Activated T-cell treated with anti-CD3 and anti-CD28 coated beads, Interleukin-2, amount 50 U/mL, for 24 hours (primary cell): Measurements from ENCODE around the gene ATP10B.

Experiments
- DNase-seq: peaks from one replicate; pipeline ENCODE4 v3.0.0-alpha.2; 2020
- H3K27ac Mint-ChIP-seq: 2 replicates; pipeline ENCODE4 v1.8.0; 2020; ENCODE audit warnings: mild to moderate bottlenecking, mixed read lengths
- H3K27me3 Mint-ChIP-seq: 2 replicates; pipeline ENCODE4 v1.8.0; 2020; ENCODE audit warnings: mixed read lengths
- H3K36me3 Mint-ChIP-seq: 2 replicates; pipeline ENCODE4 v1.8.0; 2020; ENCODE audit warnings: low read depth, mixed read lengths
- H3K4me1 Mint-ChIP-seq: 2 replicates; pipeline ENCODE4 v1.8.0; 2020; ENCODE audit warnings: low read depth, mixed read lengths
- H3K4me3 Mint-ChIP-seq: 2 replicates; pipeline ENCODE4 v1.8.0; 2020; ENCODE audit warnings: mild to moderate bottlenecking, moderate library complexity, mixed read lengths
- H3K9me3 Mint-ChIP-seq: 2 replicates; pipeline ENCODE4 v1.8.0; 2020; ENCODE audit warnings: mixed read lengths

ATP10B gene

DNA sequence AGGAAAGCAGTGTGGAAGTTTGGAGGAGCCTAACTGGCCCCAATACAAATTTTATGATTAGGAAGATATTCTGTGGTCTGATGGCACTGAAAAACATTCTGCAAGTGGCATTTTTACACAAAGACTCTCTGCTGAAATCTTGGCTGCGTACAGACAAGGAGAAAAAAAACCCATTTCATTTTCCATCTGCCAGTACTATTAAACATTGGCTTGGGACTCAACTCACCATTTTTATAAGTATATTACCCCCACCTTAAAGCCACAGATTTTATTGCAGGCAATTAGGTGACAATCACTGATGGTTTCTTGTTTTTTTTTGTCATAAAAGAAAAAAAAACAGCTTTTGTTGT is 223.4 kb downstream of the ATP10B start:
- DNase-seq, result no peak
- Mint-ChIP-seq H3K4me1 (no peaks in the 10 kb centered on the region), H3K9me3 (no peaks in the 10 kb centered on the region), H3K36me3 (no peaks in the 10 kb centered on the region), H3K4me3 (no peak overlapping the region), H3K27me3 (peaks cover 16% of the 10 kb centered on the region), H3K27ac (no peak overlapping the region)

DNA sequence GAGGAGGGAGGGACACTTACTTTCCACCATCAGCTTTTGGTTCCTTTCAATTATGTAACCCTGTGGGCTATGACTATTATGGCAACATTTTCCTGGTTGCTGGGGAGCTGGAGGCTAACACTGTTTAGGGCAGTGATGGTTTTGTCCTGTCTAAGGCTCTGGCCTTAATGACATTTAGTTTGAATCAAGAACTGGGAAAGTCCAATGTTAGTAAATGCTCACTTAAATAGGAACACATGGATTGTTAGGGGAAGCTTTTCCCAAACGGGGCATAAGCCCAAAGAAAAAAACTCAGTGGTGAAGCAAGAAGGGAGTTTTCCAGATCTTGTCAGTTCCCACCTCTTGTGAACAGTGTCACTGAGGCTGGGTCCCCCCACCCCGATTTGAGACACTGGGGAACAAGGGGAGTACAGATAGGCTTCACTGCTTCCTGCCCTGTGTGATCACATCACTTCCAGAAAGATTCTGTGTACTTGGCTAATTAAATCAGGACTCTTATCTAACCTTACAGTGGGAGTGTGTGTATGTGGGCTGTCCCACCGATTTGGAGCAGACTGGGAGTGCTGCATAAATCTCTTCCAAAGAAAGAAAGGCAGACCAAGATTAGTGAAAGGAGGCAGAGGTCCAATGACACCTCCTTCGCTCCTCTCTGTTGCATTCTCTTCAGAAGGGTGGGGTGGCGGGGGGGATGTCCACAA is 223.9 kb downstream of the ATP10B start:
- DNase-seq, result no peak
- H3K36me3 Mint-ChIP-seq, result no peaks in the 10 kb centered on the region
- no peaks in the 10 kb centered on the region for H3K9me3 Mint-ChIP-seq
- H3K4me1 Mint-ChIP-seq, result no peaks in the 10 kb centered on the region
- peaks cover 17% of the 10 kb centered on the region for H3K27me3 Mint-ChIP-seq
- no peak overlapping the region for H3K4me3 Mint-ChIP-seq
- no peak overlapping the region for H3K27ac Mint-ChIP-seq

DNA sequence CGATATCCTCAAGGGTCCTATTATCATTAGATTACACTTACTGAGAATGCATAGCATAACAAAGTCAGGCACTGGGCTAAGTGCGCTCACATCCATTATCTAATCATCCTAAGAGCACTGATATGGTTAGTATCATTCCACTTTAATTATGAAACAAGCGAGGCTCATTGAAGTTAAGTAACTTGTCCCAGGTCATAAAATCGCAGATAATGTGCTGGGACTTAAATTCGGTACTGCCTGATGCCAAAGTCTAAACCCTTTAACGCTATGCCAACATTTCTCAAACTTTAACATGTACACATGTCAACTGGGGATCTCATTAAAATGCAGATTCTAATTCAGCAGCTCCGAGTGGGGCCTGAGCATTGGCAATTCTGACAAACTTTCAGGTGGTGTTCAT is 225.7 kb downstream of the ATP10B start:
- Mint-ChIP-seq H3K27ac (no peak overlapping the region), H3K4me3 (no peak overlapping the region), H3K27me3 (peaks cover 23% of the 10 kb centered on the region), H3K9me3 (no peaks in the 10 kb centered on the region), H3K4me1 (peaks cover 2% of the 10 kb centered on the region), H3K36me3 (no peaks in the 10 kb centered on the region)
- DNase-seq, result no peak

DNA sequence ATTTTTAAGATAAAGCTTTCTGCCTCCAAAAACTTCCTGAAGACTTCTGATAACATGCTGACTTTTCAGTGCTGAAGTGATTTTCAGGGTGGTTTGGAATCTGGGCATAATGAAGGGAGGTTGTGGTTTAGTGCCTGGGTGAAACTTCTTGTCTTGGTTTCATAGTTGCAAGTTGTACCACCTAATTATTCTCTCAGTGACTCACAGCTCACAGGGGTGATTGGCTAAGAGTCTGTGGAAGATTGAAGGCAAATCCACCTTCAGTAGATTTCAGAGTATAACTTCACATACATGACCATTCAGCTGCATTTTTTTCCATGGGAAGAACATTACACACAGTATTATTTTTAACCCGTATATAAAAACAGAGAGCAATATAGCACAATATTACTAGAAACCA is 230.5 kb downstream of the ATP10B start:
- DNase-seq, result no peak
- H3K27me3 Mint-ChIP-seq, result peaks cover 21% of the 10 kb centered on the region
- H3K9me3 Mint-ChIP-seq, result no peaks in the 10 kb centered on the region
- no peak overlapping the region for H3K27ac Mint-ChIP-seq
- H3K4me1 Mint-ChIP-seq, result peaks cover 2% of the 10 kb centered on the region
- H3K4me3 Mint-ChIP-seq, result no peak overlapping the region
- no peaks in the 10 kb centered on the region for H3K36me3 Mint-ChIP-seq

DNA sequence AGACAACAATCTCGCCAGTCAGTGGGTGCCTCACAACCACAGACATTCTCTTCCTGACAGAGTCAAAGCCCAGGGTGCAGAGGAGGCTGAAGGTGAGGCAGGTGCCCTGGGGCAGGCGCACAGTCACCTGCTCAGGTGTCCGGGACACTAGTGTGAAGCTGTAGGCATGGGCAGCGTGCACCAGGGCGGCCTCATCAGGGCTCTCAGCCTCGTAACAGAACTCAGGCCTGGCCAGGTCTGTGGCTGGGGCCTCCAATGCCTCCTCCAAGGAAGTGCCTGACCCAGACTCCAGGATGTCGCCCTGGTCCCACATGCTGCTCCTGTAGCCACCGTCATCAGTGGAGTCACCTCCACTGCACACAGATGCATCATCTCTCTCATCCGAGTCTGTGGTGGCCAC is 231.6 kb downstream of the ATP10B start:
- peaks cover 21% of the 10 kb centered on the region for H3K27me3 Mint-ChIP-seq
- H3K9me3 Mint-ChIP-seq, result no peaks in the 10 kb centered on the region
- no peak overlapping the region for H3K27ac Mint-ChIP-seq
- no peak for DNase-seq
- no peak overlapping the region for H3K4me3 Mint-ChIP-seq
- H3K4me1 Mint-ChIP-seq, result peaks cover 2% of the 10 kb centered on the region
- no peaks in the 10 kb centered on the region for H3K36me3 Mint-ChIP-seq

DNA sequence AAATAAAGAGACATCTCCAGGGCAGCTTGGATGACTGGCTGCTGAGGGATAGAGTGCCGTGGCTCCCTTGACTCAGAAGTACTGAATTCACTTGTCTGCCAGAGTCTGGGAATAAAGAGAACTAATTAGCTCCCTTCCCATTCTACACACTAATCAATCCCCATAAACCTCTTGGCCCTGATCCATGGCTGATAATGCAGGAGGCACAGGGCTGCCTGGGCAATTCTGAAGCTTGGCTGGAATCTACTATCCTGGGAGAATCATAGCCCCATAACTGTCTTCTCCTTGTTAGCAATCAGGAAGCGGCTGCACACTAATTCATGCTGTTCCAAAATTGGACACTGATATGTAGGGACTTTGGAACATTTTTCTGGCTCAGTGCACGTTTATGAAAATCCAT is 232.6 kb downstream of the ATP10B start:
- DNase-seq, result no peak
- Mint-ChIP-seq H3K9me3 (no peaks in the 10 kb centered on the region), H3K27ac (no peak overlapping the region), H3K27me3 (peaks cover 18% of the 10 kb centered on the region), H3K4me3 (no peak overlapping the region), H3K4me1 (peaks cover 2% of the 10 kb centered on the region), H3K36me3 (no peaks in the 10 kb centered on the region)

DNA sequence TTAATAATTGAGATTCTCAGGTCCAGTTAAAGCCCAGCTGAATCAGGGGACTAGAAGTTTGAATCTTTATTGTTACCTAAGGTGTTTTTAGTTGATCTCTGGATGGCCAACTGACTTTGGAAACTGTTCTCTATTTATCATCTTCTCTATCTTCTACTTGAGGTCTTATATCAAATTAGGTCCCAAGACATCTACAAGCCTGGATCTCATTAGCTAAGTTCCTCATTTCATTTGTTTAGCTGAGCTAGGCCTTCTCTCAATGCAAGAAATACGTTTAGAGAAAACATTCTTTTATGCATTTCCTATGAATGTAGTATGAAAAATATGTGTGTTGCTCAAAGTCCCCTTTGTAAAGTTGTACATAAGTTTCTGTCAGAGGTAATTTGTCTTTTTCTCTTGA is 233.7 kb downstream of the ATP10B start:
- Mint-ChIP-seq H3K36me3 (no peaks in the 10 kb centered on the region), H3K4me3 (no peak overlapping the region), H3K4me1 (peaks cover 2% of the 10 kb centered on the region), H3K9me3 (no peaks in the 10 kb centered on the region), H3K27me3 (peaks cover 14% of the 10 kb centered on the region), H3K27ac (no peak overlapping the region)
- no peak for DNase-seq

DNA sequence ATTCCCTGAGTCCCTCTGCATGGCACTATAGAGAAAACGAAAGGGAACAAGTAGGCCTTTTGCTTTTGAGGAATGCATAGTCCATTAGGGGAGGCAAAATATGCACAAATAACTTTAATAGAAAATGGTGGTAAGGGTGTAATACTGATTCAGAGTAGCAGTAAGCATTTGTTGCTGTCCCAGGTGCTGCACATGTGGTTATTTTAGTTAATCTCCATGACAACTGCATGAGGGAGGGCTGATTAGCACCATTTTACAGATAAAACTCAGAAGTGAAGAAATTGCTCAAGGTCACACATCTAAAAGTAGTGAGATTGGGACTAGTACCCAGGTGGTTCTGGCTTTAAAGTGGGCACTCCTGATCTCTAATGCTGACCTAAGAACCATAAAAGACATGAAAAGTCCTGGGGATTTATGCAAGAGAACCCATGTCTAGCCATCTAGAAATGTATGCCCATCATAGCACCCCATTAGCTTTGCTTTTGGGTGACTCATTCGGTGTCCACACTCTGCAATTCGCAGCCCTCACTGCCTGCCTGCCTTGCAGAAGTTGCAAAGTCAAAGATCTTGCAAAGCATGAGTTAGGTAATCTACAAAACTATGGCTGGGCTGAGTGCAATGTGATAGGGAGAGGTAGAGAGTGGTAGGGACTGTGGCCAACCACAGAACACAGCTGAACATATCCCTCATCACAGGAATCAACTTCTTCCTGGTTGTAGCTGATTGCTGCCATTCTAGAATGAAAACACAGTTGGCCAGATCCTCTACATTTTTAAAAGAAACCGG is 235.1 kb downstream of the ATP10B start:
- Mint-ChIP-seq H3K4me3 (no peak overlapping the region), H3K36me3 (no peaks in the 10 kb centered on the region), H3K4me1 (peaks cover 2% of the 10 kb centered on the region), H3K27me3 (peaks cover 8% of the 10 kb centered on the region), H3K9me3 (no peaks in the 10 kb centered on the region), H3K27ac (no peak overlapping the region)
- DNase-seq, result no peak

DNA sequence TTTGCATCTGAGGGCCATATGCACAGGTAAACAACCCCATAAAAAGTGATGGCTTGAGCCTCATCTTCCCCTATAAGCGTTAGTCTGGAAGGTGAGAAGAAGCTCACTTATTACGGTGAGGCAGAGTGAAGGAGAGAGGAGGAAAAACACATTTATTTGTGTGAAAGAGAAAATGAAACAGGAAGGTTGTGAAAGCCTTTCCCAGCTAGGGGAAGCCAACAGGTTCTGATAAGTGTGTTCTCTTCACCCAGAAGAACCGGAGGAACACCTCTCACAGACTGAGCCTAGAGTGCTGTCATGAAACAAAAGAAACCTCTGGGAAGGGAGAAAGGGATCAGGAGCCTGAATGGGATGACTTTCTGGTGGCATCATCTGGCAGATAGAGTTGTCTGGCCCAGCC is 237.9 kb downstream of the ATP10B start:
- DNase-seq, result no peak
- Mint-ChIP-seq H3K4me1 (no peaks in the 10 kb centered on the region), H3K9me3 (no peaks in the 10 kb centered on the region), H3K4me3 (no peak overlapping the region), H3K27me3 (no peaks in the 10 kb centered on the region), H3K36me3 (no peaks in the 10 kb centered on the region), H3K27ac (no peak overlapping the region)

DNA sequence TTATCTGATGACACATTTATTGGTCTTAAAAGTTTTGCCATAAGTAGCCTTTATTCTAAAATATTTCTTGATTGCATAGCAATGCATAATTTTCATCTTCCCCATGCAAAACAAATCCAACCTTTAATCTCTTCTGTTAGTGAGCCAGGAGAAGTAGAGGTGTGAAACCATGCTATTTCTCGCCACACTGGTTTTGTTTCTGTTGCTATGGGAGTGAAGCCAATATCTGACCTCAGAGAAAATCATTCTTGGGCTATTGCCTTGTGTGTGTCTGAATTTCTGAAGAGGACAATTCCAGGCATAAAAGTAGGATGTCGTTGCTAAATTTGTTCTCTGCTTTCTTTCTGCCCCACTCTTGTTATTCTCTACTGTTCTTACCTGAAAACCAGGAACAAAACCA is 246.7 kb downstream of the ATP10B start:
- DNase-seq, result no peak
- Mint-ChIP-seq H3K4me3 (no peak overlapping the region), H3K36me3 (no peaks in the 10 kb centered on the region), H3K9me3 (no peaks in the 10 kb centered on the region), H3K27me3 (peaks cover 3% of the 10 kb centered on the region), H3K4me1 (peaks cover 4% of the 10 kb centered on the region), H3K27ac (no peak overlapping the region)

DNA sequence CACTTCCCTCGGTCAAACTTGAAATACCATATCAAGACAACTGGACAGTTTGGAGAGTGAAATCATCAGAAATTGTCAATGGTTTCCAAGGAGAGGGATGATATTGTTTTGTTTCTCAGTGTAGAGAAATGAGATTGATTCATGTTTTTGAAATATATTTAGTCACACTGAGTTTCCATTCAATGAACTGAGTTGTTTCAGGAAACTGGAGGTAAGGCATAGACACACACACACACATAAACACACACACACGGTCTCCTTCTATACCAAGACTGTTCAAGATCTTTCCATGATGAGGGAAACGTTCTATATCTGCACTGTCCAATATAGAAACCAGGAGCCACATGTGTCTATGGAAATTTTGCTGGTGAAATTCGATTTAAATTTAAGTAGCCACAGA is 247.5 kb downstream of the ATP10B start:
- H3K4me3 Mint-ChIP-seq, result no peak overlapping the region
- DNase-seq, result no peak
- H3K4me1 Mint-ChIP-seq, result peaks cover 4% of the 10 kb centered on the region
- no peaks in the 10 kb centered on the region for H3K36me3 Mint-ChIP-seq
- no peak overlapping the region for H3K27ac Mint-ChIP-seq
- H3K9me3 Mint-ChIP-seq, result no peaks in the 10 kb centered on the region
- H3K27me3 Mint-ChIP-seq, result peaks cover 3% of the 10 kb centered on the region

DNA sequence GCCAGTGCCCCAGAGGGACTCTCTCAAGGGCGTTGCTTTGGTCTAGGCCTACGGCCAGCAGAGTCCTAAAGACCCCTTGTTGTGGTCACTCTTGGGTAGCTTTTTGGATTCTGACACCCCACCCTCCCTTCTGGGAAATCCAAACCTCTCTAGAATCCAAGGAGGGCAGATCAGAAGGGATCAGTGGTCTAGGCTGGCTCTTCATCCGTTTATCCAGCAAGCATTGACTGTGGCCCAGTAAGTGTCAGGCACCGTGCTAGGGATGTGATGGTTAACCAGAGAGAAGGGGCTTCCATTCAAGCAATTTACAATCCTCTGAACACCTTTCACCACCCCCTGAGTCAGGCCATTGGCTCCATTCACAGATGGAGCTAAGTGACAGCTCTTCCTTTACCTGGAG is 249.3 kb downstream of the ATP10B start:
- H3K27ac Mint-ChIP-seq, result no peak overlapping the region
- H3K9me3 Mint-ChIP-seq, result no peaks in the 10 kb centered on the region
- H3K36me3 Mint-ChIP-seq, result no peaks in the 10 kb centered on the region
- no peaks in the 10 kb centered on the region for H3K27me3 Mint-ChIP-seq
- no peak for DNase-seq
- no peak overlapping the region for H3K4me3 Mint-ChIP-seq
- H3K4me1 Mint-ChIP-seq, result peaks cover 4% of the 10 kb centered on the region

DNA sequence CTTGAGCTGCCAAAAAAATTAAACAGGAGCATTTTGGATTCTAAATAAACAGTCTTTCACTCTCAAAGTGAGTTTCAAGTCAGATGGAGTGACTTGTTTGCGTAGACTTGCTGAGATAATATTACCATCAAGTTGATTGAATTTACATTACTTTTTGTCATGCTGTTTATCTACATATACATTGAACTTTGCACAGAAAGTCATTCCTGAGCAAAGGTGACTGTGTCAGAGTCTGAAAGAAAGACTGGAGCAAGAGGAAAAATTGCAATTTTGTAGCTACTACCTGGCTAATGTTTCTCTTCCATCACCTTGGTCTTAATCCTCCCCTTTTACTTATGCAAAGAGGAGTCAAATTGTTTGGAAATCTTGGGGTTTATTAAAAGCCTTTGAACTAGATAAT is 251.0 kb downstream of the ATP10B start:
- H3K27me3 Mint-ChIP-seq, result no peaks in the 10 kb centered on the region
- no peaks in the 10 kb centered on the region for H3K36me3 Mint-ChIP-seq

DNA sequence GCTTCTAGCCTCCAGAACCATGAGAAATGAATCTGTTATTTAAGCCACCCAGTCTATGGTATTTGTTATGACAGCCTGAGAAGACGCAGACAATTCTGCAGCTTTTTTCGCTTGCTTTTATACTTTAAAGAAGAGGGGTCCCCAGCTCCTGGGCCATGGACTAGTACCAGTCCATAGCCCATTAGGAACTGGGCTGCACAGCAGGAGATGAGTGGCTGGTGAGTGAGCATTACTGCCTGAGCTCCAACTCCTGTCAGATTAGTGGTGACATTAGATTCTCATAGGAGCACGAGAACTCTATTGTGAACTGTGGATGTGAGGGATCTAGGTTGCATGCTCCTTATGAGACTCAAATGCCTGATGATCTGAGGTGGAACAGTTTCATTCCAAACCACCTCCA is 278.7 kb downstream of the ATP10B start:
- H3K27ac Mint-ChIP-seq, result no peak overlapping the region
- H3K9me3 Mint-ChIP-seq, result no peaks in the 10 kb centered on the region
- no peak overlapping the region for H3K4me3 Mint-ChIP-seq
- H3K27me3 Mint-ChIP-seq, result peaks cover 5% of the 10 kb centered on the region
- no peaks in the 10 kb centered on the region for H3K36me3 Mint-ChIP-seq
- H3K4me1 Mint-ChIP-seq, result no peaks in the 10 kb centered on the region
- no peak for DNase-seq

More for the DNA sequence above, 251.0 kb downstream of the ATP10B start:
- no peak for DNase-seq
- Mint-ChIP-seq H3K27ac (no peak overlapping the region), H3K4me3 (no peak overlapping the region), H3K9me3 (no peaks in the 10 kb centered on the region), H3K4me1 (peaks cover 4% of the 10 kb centered on the region)

DNA sequence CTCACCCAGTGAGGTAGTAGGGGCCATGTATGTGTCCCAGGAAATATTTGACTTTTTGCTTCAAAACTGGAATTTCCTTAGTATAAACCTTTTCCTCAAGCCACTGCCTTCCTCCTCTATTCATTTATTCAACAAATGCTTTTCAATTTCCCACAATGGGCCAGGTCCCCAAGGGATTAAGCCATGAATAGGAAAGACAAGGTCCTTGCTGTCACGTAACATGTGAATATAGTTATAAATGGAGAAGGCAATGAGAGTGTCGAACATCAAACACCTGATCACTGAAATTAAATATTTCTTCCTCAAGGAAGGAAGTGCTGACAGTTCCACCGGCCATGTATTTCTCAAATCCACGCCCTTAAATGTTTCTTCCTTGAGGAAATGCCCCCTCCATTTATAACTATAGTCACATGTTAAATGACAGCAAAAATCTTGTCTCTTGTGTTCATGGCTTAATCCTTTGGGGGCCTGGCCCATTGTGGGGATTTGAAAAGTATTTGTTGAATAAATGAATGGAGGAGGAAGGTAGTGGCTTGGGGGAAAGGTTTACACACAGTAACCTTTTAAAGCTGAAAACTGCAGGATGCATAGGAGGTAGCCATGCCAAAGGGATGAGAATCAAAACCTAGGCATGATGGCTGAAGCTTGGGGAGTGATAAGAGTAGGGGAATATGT is 284.8 kb downstream of the ATP10B start:
- Mint-ChIP-seq H3K27ac (no peak overlapping the region), H3K27me3 (no peaks in the 10 kb centered on the region), H3K4me3 (no peak overlapping the region), H3K4me1 (no peaks in the 10 kb centered on the region), H3K9me3 (no peaks in the 10 kb centered on the region), H3K36me3 (no peaks in the 10 kb centered on the region)
- DNase-seq, result no peak
